Measurements from ENCODE around the gene EVX2. TPM values are rescaled to one million over a fixed set of nuclear protein-coding genes. Genes with fewer than 3 reads are reported as not detected.

EVX2 gene
- total and polyA plus RNA-seq, 7 donors: not detected

- H3K27ac ChIP-seq: no peak overlapping the region
- peak; percentile 37 to 73 (median 48) for ATAC-seq
These were observed 2.4 kb upstream of the EVX2 start for GRCh38 chr2:176085861-176086771.

GRCh38 chr2:176085120-176085788 lies 1.5 kb upstream of the EVX2 start:
- ATAC-seq (no peak), DNase-seq (no peak)
- no peak for TF ChIP-seq CTCF (IDR thresholded peaks at IDR 0.05)
- peaks cover 19% of the 10 kb centered on the region for H3K4me1 ChIP-seq
- 4 to 6% (median 6%) methylated on average over 39 to 40 of the region's 40 CpGs for WGBS, 3 donors
- no peak overlapping the region for H3K27ac ChIP-seq
- no peaks in the 10 kb centered on the region for H3K9me3 ChIP-seq
- intact Hi-C loops (cut with DNase I): loop anchor here (5.0 to 10.0 kb wide), 3 partner anchors 230 to 718 kb away; no protein-coding TSS in a partner anchor
- no peaks in the 10 kb centered on the region for H3K36me3 ChIP-seq (ENCODE audit: insufficient read depth in 1 of 2, low read depth in 1 of 2)
- H3K4me3 ChIP-seq: no peak overlapping the region
- H3K27me3 ChIP-seq (ENCODE audit: insufficient read depth in 3 of 3, low read length in 2 of 3): peaks cover 5 to 99% (median 66%) of the 10 kb centered on the region in 3 donors

More at GRCh38 chr2:176085861-176086771, 2.4 kb upstream of the EVX2 start:
- TF ChIP-seq CTCF (IDR thresholded peaks at IDR 0.05): peak; percentile 53
- H3K4me1 ChIP-seq: peaks cover 12% of the 10 kb centered on the region
- H3K4me3 ChIP-seq: peak overlapping the region; percentile 51
- intact Hi-C loops (cut with DNase I): loop anchor here (2.0 to 10.0 kb wide), 5 partner anchors 231 to 719 kb away; no protein-coding TSS in a partner anchor
- H3K36me3 ChIP-seq (ENCODE audit: insufficient read depth in 1 of 2, low read depth in 1 of 2): no peaks in the 10 kb centered on the region
- no peaks in the 10 kb centered on the region for H3K9me3 ChIP-seq
- no peak for DNase-seq
- 6 to 7% (median 6%) methylated on average over 46 of the region's 46 CpGs for whole genome bisulfite sequencing, 3 donors
- H3K27me3 ChIP-seq (ENCODE audit: insufficient read depth in 3 of 3, low read length in 2 of 3): peaks cover 5 to 100% (median 64%) of the 10 kb centered on the region in 3 donors

- DNase-seq (no peak), ATAC-seq (no peak)
- Histone ChIP-seq H3K9me3 (no peaks in the 10 kb centered on the region), H3K36me3 (ENCODE audit: insufficient read depth in 1 of 2, low read depth in 1 of 2) (no peaks in the 10 kb centered on the region), H3K27ac (no peak overlapping the region), H3K4me1 (peaks cover 22% of the 10 kb centered on the region), H3K4me3 (no peak overlapping the region), H3K27me3 (ENCODE audit: insufficient read depth in 3 of 3, low read length in 2 of 3) (peaks cover 4 to 98% (median 65%) of the 10 kb centered on the region in 3 donors)
- intact Hi-C loops (cut with DNase I): loop anchor here (5.0 to 10.0 kb wide), 4 partner anchors 82 to 717 kb away; partner anchors contain the start of gene LNPK (in 1 of the 2)
- WGBS, 3 donors: 5 to 10% (median 8%) methylated on average over 24 to 26 of the region's 26 CpGs
- no peak for TF ChIP-seq CTCF (IDR thresholded peaks at IDR 0.05)
These were observed 903 bp upstream of the EVX2 start for GRCh38 chr2:176084611-176085119.

GRCh38 chr2:176082824-176083751 lies 674 bp downstream of the EVX2 start:
- 6 to 7% (median 6%) methylated on average over 64 to 66 of the region's 66 CpGs for WGBS, 3 donors
- peaks cover 7 to 98% (median 69%) of the 10 kb centered on the region in 3 donors for H3K27me3 ChIP-seq (ENCODE audit: insufficient read depth in 3 of 3, low read length in 2 of 3)
- no peaks in the 10 kb centered on the region for H3K9me3 ChIP-seq
- no peak overlapping the region for H3K27ac ChIP-seq
- peaks cover 26% of the 10 kb centered on the region for H3K4me1 ChIP-seq
- TF ChIP-seq CTCF (IDR thresholded peaks at IDR 0.05): no peak
- no peak for DNase-seq
- H3K4me3 ChIP-seq: peak overlapping the region; percentile 19
- no peaks in the 10 kb centered on the region for H3K36me3 ChIP-seq (ENCODE audit: insufficient read depth in 1 of 2, low read depth in 1 of 2)
- no peak for ATAC-seq
- intact Hi-C loops (cut with DNase I): loop anchor here in 1 of 2 donors (5.0 to 10.0 kb wide), 2 partner anchors 81 to 228 kb away; partner anchors contain the start of gene LNPK

All from psoas muscle (tissue), 8 donors.